Loucy (cell line): Measurements from ENCODE around the gene FIGNL2.
"Not testable (repeated sequence)": the region's sequence is repeated elsewhere in the genome, so short reads cannot be mapped to it uniquely, and the experiment has no call there.

Experiments used
- CTCF ChIP-seq: fragments of 200-600 bp; sonication (generic); conservative IDR thresholded peaks from 2 replicates; pipeline ENCODE4 v1.5.1; 2014; ENCODE audit warnings: mild to moderate bottlenecking, antibody characterized with exemption, low read length
- EZH2phosphoT487 ChIP-seq: fragments of 200-600 bp; IDR thresholded peaks from 2 replicates; pipeline ENCODE4 v1.6.1; 2018; ENCODE audit warnings: antibody characterized with exemption, mild to moderate bottlenecking, moderate library complexity, borderline replicate concordance

GRCh38 chr12:51885294-51886020, 36.9 kb upstream of the FIGNL2 start:
- not testable (repeated sequence) for TF ChIP-seq EZH2phosphoT487, CTCF
